ENCODE results near the gene PDCD6IP.

The PDCD6IP gene

DNA sequence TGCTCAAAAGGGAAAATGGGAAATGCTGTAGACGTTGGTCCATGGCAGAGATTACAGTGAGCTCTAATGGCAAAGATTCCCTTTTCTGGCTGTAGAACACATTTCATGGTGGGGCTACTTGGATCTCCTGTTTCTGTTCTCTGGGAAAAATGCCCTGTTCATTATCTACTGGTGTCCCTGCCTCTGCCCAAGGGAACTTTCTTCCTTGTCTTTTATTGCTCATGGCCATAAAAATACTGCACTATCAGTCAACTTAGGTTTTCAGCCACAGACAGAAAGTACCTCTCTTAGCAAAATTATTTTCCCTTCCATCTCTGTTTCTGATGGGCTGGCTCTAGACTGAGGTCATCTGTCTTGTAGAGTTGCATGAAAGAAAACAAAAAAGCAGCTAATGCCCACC is 98.9 kb downstream of the PDCD6IP start:
- DNase-seq (ENCODE audit: low spot score) = no peak

DNA sequence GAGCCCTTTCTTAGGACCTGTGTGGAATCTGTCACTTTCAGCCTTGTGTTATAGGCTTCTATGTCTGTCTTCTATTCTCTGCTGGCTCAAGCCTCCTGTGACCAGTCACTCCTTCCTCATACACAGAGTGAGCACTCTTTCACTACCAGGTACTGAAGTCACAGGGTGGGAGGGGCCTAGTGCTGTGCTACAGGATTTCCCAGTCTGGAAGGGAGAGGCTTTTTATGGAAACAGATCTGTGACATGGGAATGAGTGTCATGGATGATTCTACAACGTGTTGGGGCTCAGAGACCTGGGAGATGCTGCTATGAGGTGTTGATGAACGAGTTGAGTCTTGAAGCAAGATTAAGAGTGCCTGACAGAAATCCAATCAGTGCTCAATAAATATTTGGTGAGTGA is 100.5 kb downstream of the PDCD6IP start:
- DNase-seq (ENCODE audit: low spot score) = no peak

DNA sequence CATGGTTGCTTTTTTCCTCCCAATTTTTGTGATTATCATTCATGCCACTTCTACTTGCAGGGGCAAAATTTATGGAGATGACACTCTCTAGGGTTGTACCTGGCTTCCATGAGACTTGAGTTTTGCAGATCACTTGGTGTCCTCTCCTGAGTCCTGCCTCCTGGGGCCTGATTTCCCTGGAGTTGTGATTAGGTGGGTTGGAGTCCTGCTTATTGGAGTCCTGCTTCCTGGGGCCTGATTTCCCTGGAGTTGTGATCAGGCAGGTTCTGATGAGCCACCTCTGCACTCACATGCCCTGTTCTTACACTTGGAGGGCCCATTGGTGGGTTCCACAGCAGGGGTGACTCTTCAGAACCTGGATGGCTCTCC is 102.0 kb downstream of the PDCD6IP start:
- DNase-seq (ENCODE audit: low spot score) = no peak

DNA sequence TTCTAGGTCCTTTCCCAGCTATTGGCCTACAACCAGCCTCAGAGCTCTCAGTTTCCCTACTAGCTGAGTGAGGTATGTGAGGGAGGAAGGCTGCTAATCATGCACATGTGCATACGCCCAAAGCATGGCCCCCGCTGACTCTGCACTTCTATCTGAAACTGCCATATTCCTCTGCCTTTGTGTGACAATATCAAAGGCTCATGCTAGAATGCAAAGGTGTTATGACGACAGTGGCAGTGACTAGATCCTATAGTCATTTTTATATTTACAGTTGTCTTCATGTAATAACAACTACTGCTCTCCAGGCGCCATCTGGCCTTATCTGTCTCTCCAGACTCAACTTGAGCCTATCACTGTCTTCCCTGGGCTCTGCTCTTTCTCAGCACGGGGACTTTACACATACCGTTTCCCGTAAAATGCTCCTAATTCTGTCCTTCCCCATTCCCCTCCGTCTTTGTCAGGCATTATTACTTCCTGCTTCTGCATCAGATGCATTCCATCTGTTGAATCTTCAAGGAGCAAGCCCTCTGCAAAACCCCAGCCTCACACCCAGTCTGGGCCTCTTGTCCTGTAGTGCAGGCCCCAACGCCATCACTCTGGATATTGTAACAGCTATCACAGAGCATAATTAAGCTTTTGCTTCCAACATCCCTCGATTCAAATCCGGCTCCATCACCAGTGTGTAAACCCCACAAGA is 102.5 kb downstream of the PDCD6IP start:
- DNase-seq (ENCODE audit: low spot score) = no peak

DNA sequence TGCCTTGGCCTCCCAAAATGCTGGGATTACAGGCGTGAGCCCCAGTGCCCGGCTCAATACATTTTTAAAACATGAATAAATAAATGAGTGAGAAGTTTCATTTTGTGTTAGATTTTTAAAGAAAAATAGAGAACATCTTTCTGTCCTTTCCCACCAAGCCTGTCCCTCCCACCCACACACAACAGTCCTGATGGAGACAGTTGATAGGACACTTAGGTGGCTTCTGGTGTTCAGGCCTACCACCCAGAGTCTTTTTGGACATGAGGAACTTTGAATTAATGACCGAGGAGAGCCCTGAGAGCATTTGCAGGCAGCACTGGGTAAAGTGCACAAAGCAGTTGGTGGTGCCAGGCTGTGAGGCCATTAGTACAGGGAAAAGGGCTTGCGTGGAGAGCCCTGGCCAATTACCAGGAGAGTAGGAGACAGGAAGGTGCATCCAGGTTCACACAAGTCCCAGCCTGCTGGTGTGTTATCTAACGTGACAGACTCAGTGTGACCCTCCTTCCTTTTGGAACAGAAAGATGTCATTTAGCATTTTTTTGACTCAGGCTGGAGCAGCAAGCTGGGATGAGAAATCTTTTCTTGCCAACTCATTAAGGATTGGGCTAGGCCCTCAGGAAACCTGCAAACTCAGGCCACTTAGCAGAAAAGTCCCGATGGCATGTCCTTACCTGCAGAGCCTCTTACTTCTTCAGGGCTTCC is 103.6 kb downstream of the PDCD6IP start:
- DNase-seq (ENCODE audit: low spot score) = no peak

DNA sequence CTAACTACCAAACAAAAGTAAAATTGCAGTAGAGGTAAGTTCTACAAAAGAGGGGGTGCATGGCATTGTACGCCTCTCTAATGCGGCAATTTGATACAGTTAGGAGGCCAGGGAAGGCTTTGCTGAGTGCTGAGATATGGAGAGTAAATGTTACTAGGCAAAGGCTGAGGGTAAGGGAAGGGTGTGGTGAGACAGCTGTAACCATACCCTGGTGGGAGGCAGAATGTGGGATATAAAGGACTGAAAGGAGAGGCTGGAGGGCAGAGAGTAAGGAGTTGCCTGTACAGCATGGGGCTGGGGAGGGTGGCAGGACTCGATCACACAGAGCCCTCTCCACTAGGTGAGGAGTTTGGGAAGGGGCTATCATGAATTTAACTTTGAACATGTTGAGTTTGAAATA is 106.3 kb downstream of the PDCD6IP start:
- DNase-seq (ENCODE audit: low spot score) = no peak

DNA sequence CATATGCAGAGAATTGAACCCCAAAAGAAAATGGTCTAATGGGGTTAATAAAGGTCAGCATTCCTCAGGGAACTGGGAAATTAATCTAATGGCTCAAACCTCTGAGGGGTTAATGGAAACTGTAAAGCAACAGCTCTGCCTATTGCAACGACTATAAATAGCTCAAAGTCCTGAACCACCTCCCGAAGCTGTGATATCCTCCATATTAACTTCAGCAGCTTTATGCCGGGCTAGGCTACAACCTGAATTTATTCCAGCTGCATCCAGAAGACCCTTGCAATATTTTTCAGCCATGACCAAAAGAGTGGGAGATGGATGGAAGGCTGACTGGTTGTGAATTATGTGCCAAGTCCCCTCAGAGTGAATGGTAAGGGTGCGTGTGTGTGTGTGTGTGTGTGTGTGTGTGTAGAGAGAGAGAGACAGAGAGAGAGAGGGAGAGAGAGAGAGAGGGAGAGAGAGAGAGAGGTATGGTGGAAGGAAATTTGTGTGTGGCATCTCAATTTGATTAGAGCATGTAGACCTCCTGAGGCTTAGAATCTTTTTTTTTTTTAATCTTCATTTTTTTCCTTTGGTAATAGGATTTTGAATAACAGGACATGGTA is 109.9 kb downstream of the PDCD6IP start:
- no peak for DNase-seq (ENCODE audit: low spot score)

DNA sequence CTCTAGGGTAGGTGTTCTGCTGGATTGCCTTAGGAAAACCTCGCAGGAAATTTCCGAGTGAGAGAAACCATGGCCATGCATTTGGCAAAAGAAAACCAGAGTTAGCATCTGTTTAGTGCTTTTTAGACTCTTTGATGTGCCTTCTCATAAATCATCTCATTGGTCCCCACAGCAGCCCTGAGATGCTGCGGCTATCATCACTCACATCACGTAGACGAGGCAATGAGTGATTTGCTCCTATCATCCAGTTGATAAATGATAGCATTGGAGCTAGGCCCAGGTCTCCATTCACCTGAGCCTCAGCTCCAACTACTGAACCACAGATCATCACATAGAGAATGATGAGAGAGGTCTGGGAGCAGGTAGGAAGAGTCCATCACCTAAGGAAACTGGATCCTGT is 111.1 kb downstream of the PDCD6IP start:
- DNase-seq (ENCODE audit: low spot score) = no peak

DNA sequence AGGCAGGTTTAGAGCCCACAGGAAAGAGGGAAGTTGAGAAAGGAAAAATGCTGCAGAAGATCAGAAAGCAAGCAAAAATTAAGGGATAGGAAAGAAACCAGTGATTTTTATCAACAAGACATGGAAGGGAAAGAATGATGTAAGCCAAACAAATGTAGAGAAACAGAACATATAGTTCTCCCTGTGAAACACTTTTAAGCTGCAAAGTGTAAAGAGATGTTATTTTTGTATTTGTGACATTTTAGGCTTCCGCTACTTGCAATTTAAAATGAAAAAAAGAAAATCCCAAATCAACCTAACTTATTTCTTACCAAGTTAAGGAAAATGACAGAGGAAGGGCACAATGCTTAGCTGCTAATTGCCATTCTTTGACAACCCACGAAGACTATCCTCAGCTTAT is 111.6 kb downstream of the PDCD6IP start:
- no peak for DNase-seq (ENCODE audit: low spot score)

DNA sequence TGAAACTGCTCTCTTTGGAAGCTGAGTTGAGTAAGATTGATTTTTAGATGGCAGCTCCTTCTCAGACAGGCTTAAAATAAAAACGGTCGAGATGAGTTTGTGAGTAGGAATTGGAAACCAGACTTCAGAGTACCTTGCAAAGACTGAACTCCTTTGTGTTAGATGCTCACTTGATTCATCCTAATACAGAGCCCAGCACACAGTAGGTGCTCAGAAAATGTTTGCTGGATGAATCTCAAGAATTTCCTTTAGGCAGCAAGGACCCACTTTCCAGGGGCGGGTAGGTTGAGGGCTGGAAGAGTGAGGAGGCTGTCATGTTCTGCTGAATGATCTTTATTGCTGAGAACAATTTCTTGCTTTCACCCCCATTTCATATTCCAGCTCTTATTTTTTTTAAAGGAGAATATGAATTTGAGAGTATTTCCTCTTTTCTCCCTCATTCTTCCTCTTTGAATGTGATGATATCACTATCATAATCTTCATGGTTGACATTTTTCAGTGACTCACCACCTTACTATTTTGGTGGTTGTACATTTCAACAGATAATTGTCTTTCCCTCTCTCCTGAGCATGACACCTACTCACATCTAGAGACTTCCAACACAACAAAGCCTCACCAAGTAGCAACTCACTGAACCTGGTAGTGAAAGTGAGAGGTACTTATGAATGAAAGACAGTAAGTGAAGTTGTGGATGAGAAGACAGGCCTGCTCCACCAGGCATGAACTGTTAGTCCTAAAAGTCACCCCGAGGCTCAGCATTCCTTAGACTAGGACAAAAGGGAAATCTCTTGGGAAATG is 113.3 kb downstream of the PDCD6IP start:
- DNase-seq (ENCODE audit: low spot score) = no peak

DNA sequence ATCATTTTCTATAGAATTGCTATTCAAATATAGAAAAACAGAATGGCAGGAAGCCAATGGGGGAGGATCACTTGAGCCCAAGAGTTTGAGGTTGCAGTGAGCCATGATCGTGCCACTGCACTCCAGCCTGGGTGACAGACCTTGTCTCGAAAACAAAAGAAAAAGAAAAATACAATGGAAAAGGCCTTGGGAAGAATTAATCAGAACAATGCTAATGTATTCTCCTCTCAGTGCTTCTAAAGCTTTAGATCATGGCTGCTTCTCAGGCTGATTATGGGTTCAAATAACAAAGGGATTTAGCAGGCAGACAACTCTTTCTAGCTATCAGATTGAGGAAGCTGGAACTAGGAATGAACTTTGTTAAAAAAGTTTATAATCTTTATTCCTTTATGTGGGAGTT is 115.8 kb downstream of the PDCD6IP start:
- DNase-seq (ENCODE audit: low spot score) = no peak

DNA sequence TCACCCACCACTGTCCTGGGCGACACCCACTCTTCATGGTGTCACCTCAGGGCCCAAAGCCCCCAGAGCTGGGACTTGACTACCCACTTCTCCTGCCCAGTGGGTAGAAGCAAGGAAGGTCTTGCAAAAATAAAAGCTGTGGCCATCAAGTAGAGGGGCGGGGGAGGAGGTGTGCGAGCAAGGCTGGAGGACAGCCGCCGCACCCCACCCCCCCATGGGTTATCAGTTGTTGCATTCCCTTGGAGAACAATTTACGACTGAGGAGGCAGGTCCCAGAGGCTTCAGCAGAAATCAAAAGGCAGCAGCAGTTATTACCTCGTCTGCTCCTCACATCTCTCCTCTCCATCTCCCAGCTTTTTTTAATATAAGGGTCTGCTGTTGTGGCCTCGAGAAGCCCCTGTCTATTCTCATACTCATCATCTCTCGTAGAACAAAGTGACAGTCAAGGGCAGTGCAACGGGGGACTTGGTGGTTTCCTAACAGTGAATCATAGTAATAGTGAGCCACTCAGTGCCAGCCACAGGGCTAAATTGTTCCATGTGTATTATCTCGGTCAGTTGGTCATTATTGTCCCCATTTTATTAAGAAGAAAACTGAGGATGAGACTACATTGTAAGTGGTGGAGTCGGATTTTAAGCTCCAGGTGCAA is 116.4 kb downstream of the PDCD6IP start:
- DNase-seq (ENCODE audit: low spot score) = no peak

DNA sequence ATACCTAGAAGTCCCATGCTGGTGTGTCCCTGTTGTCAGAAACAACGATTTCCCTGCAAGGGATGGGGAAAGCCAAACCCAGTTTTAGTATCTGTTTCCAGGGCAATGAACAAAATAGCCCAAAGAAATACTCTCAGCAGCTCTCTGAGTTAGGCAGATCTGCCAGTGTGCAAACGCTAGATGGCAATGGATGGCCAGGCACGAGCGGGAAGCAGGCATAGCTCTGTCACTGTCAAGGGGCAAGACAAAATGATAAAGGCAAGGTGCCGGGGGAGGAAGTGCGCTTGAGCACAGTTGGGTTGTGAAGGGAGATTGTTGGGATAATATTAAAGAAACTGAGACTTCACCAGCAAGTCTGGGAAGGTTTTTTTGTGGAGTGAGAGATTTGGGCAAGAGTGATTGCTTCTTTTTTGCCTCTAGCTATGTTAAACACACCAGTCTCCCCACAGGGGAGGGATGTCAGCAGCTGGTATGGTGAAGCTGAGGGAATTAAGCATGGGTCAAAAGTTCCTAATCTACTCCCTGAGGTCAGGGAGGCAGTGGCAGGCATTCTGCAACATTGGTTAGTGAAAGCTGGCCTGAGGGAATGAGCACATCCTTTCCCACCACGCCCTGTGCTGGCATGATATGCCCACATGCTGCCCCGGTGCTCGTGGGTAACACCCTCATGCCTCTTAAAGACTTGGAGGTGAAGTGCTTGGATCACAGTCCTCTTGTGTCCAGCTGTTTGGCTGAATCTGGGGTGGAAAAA is 117.5 kb downstream of the PDCD6IP start:
- no peak for DNase-seq (ENCODE audit: low spot score)

DNA sequence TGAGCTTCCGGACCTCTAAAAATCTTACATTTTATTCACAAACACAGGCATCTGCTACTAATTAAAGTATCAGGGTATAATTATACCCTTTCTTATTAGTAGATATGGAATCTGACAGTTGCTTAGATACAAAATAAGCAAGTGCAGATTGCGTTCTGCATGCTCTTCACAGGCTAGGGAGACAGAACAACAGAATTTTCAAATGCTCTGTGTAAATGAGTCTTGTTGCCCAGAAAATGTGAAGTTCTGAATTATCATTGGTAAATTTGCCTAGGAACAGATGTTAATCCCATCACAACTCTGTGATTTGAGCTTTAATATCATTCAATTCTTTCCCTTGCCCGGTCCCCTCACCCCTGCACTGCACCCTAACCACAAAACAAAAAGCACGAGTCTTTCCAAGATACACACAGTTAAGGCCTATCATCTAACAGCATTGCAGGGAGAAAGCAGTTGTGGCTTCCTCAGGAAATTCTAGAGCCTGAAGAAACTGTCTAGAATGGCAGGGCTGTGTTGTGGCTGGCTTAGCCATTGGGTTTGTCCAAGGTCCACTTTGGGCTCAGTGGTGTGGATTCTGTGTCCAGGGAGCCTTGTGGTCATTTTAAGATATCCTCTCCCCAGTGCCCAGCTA is 119.8 kb downstream of the PDCD6IP start:
- no peak for DNase-seq (ENCODE audit: low spot score)
